ENCODE measurements around the gene SLC25A30.

DNA sequence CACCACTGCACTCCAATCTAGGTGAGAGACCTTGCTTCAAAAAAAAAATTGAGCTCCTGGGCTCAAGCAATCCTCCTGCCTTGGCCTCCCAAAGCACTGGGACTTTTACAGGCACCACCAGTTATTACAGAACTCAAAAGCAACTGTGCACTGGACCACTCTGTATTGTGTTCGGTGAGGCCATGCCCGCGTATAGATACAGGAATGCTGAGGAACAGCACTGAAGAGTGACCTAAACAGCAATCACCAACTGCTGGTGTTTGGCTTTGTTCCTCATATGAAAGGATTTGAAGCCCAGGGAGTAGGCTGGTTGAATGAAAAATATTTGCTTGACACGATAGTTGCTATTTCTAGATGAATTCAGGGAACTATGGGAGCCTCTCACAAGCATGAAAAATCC lies 29.5 kb downstream of the SLC25A30 start:
- TF ChIP-seq, protein P1, sequence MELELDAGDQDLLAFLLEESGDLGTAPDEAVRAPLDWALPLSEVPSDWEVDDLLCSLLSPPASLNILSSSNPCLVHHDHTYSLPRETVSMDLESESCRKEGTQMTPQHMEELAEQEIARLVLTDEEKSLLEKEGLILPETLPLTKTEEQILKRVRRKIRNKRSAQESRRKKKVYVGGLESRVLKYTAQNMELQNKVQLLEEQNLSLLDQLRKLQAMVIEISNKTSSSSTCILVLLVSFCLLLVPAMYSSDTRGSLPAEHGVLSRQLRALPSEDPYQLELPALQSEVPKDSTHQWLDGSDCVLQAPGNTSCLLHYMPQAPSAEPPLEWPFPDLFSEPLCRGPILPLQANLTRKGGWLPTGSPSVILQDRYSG (CRISPR knock-in tag; IDR thresholded peaks at IDR 0.05): no peak
- no peak for TF ChIP-seq ZNF670 (CRISPR knock-in tag; IDR thresholded peaks at IDR 0.05; ENCODE audit: borderline replicate concordance)
- TF ChIP-seq CBFB (CRISPR knock-in tag; IDR thresholded peaks at IDR 0.05): no peak
- TF ChIP-seq ZNF12 (CRISPR knock-in tag; IDR thresholded peaks at IDR 0.05): no peak

All from HepG2 (cell line).